ENCODE data around the gene AADAT. TPM values are rescaled to one million over a fixed set of nuclear protein-coding genes. Genes with fewer than 3 reads are reported as not detected.
"Not testable (repeated sequence)": the region's sequence is repeated elsewhere in the genome, so short reads cannot be mapped to it uniquely, and the experiment has no call there.

The AADAT gene
- total RNA-seq, 2 experiments from 2014 or later, result not detected

DNA sequence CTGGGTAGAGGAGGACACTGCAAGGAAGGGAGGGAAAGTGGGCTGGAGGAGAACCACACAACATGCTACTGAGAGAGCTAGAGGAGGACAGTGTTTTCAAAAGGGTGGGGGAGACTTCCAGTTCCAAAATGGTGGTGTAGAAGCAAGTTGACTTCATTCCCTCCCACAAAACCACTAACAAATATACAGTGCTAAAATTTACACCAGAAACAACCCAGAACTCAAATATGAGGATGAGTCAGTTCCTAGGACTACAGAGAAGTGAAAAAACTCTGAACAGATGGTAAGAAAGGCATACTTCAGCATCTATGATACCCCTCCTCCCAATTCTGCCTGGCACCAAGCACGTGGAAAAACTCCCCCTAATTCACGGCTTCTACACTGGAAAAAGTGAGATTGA is 9.8 kb downstream of the AADAT start:
- Mint-ChIP-seq H3K9me3 (no peaks in the 10 kb centered on the region), H3K4me1 (no peaks in the 10 kb centered on the region), H3K27me3 (peaks cover 16% of the 10 kb centered on the region), H3K27ac (no peak overlapping the region), H3K36me3 (ENCODE audit: low read depth) (no peaks in the 10 kb centered on the region), H3K4me3 (no peak overlapping the region)
- CTCF ChIA-PET, result no interaction called here
- POLR2A ChIA-PET, result no interaction called here
- no peak for DNase-seq

- H3K27ac Mint-ChIP-seq, result no peak overlapping the region
- H3K4me1 Mint-ChIP-seq, result no peaks in the 10 kb centered on the region
- CTCF ChIA-PET, result no interaction called here
- H3K9me3 Mint-ChIP-seq, result no peaks in the 10 kb centered on the region
- H3K27me3 Mint-ChIP-seq, result no peaks in the 10 kb centered on the region
- no peak for DNase-seq
- H3K36me3 Mint-ChIP-seq (ENCODE audit: low read depth), result no peaks in the 10 kb centered on the region
- POLR2A ChIA-PET, result no interaction called here
- no peak overlapping the region for H3K4me3 Mint-ChIP-seq
Observed at GRCh38 chr4:170071196-170071595, 18.6 kb downstream of the AADAT start.

DNA sequence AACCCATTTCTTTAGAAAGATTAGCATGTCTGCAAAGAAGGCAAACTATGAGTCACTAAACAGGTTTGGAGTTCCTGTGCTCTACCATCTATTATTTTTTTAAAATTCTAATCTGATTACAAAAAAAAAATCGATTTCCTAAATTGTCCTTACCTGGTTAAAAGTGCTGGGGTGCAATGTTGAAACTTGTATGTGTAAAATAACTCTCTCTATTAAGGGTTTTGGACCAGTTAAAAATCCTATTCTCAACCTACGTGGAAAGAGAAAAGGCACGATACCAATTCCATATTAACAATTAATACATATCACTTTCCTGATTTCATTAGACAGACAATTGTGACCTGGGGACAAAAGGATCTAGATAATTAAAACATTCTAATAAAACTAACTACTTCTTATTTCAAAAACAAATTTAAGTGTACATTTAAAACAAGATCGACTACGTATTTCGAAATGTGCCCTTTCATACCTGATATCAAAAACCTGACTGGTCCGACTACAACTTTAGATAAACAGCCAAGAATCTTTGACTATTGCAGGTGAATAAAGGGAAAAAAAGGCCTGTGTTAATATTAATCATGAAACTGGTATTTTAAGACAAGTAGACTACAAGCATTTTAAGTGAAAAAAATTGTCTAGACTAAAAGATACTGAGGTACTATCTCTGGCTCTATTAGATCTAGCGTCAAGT is 21.2 kb downstream of the AADAT start:
- DNase-seq, result no peak
- POLR2A ChIA-PET, result no interaction called here
- no peak overlapping the region for H3K27ac Mint-ChIP-seq

GRCh38 chr4:170059421-170059820 is 30.3 kb downstream of the AADAT start:
- POLR2A ChIA-PET, result no interaction called here
- Mint-ChIP-seq H3K9me3 (no peaks in the 10 kb centered on the region), H3K27me3 (peaks cover 16% of the 10 kb centered on the region), H3K4me1 (no peaks in the 10 kb centered on the region), H3K27ac (no peak overlapping the region), H3K36me3 (ENCODE audit: low read depth) (no peaks in the 10 kb centered on the region), H3K4me3 (no peak overlapping the region)
- CTCF ChIA-PET, result no interaction called here
- DNase-seq, result no peak

More for the DNA sequence above, 21.2 kb downstream of the AADAT start:
- peaks cover 4% of the 10 kb centered on the region for H3K27me3 Mint-ChIP-seq
- CTCF ChIA-PET, result no interaction called here
- H3K36me3 Mint-ChIP-seq (ENCODE audit: low read depth), result no peaks in the 10 kb centered on the region
- H3K4me3 Mint-ChIP-seq, result no peak overlapping the region
- H3K9me3 Mint-ChIP-seq, result no peaks in the 10 kb centered on the region
- no peaks in the 10 kb centered on the region for H3K4me1 Mint-ChIP-seq

DNA sequence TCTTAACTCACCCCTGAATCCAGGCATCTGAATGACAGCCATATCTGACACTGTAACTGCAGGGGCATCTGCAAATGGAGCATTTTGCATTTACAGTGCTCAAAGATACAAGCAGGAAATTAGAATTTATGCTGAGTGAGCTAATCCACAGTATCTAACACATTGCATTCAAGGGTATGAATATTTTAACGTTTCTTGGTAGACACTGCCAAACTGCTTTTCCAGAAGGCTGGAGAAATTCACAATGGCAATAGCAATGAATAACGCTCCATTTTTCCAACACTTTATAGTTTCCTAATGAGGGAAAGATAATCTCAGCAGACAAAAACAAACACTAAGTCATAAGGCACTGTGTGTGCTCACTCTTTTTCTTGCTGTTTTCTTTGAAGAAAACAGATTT is 30.9 kb downstream of the AADAT start:
- Mint-ChIP-seq H3K4me3 (no peak overlapping the region), H3K27ac (no peak overlapping the region), H3K4me1 (no peaks in the 10 kb centered on the region), H3K27me3 (peaks cover 16% of the 10 kb centered on the region), H3K9me3 (no peaks in the 10 kb centered on the region), H3K36me3 (ENCODE audit: low read depth) (no peaks in the 10 kb centered on the region)
- ChIA-PET CTCF (no interaction called here), POLR2A (no interaction called here)
- DNase-seq, result no peak

GRCh38 chr4:170057866-170058265 is 31.9 kb downstream of the AADAT start:
- ChIA-PET CTCF (no interaction called here), POLR2A (no interaction called here)
- Mint-ChIP-seq H3K36me3 (ENCODE audit: low read depth) (no peaks in the 10 kb centered on the region), H3K27me3 (peaks cover 12% of the 10 kb centered on the region), H3K4me3 (no peak overlapping the region), H3K27ac (no peak overlapping the region), H3K4me1 (no peaks in the 10 kb centered on the region), H3K9me3 (no peaks in the 10 kb centered on the region)
- no peak for DNase-seq

- H3K27me3 Mint-ChIP-seq, result peaks cover 8% of the 10 kb centered on the region
- H3K36me3 Mint-ChIP-seq (ENCODE audit: low read depth), result no peaks in the 10 kb centered on the region
- no peak overlapping the region for H3K4me3 Mint-ChIP-seq
- H3K27ac Mint-ChIP-seq, result no peak overlapping the region
- H3K9me3 Mint-ChIP-seq, result no peaks in the 10 kb centered on the region
- no peak for DNase-seq
- H3K4me1 Mint-ChIP-seq, result no peaks in the 10 kb centered on the region
- ChIA-PET POLR2A (no interaction called here), CTCF (no interaction called here)
Observed at GRCh38 chr4:170052919-170053318, 36.8 kb downstream of the AADAT start.

DNA sequence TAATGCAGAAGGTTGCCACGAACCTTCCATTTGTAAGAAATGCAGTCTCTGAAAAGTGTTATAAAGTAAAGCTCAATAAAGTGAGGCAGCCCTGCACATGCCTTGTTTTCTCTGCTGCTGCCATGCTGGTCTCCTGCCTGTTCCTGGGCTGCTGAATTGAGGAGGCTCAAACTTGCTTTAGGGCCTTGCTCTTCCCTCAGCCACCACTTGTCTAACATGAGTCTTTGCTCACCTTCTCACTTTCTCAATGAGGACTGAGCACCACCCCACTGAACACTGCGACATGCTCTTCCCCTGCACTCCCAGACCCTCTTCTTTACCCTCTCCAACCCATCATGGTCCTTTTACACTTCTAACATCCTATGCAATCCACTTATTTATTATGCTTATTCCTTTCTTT is 38.4 kb downstream of the AADAT start:
- CTCF ChIA-PET, result interaction anchor here (0.7 kb wide), 1 partner anchor 1050 kb away, joined by 4 read pairs; no protein-coding TSS in a partner anchor
- Mint-ChIP-seq H3K36me3 (ENCODE audit: low read depth) (no peaks in the 10 kb centered on the region), H3K27ac (no peak overlapping the region), H3K4me1 (no peaks in the 10 kb centered on the region), H3K9me3 (no peaks in the 10 kb centered on the region), H3K4me3 (no peak overlapping the region), H3K27me3 (peaks cover 7% of the 10 kb centered on the region)
- POLR2A ChIA-PET, result no interaction called here
- DNase-seq, result no peak

- H3K27me3 Mint-ChIP-seq, result peaks cover 7% of the 10 kb centered on the region
- H3K36me3 Mint-ChIP-seq (ENCODE audit: low read depth), result no peaks in the 10 kb centered on the region
- H3K4me1 Mint-ChIP-seq, result no peaks in the 10 kb centered on the region
- ChIA-PET CTCF (interaction anchor here (0.7 to 1.0 kb wide), 2 partner anchors 235 to 239 kb away, joined by 3 to 4 read pairs; no protein-coding TSS in a partner anchor), POLR2A (no interaction called here)
- H3K9me3 Mint-ChIP-seq, result no peaks in the 10 kb centered on the region
- H3K4me3 Mint-ChIP-seq, result no peak overlapping the region
- H3K27ac Mint-ChIP-seq, result no peak overlapping the region
- no peak for DNase-seq
Observed at GRCh38 chr4:170049766-170050165, 40.0 kb downstream of the AADAT start.

- Mint-ChIP-seq H3K36me3 (ENCODE audit: low read depth) (no peaks in the 10 kb centered on the region), H3K27me3 (peaks cover 7% of the 10 kb centered on the region), H3K4me1 (no peaks in the 10 kb centered on the region), H3K27ac (no peak overlapping the region), H3K4me3 (no peak overlapping the region), H3K9me3 (no peaks in the 10 kb centered on the region)
- DNase-seq, result peak; percentile 46
- POLR2A ChIA-PET, result no interaction called here
- CTCF ChIA-PET, result interaction anchor here (0.6 to 2.5 kb wide), 5 partner anchors 20 to 435 kb away, joined by 3 to 28 read pairs (median 5); no protein-coding TSS in a partner anchor
Observed at GRCh38 chr4:170047771-170048354, 41.9 kb downstream of the AADAT start.

DNA sequence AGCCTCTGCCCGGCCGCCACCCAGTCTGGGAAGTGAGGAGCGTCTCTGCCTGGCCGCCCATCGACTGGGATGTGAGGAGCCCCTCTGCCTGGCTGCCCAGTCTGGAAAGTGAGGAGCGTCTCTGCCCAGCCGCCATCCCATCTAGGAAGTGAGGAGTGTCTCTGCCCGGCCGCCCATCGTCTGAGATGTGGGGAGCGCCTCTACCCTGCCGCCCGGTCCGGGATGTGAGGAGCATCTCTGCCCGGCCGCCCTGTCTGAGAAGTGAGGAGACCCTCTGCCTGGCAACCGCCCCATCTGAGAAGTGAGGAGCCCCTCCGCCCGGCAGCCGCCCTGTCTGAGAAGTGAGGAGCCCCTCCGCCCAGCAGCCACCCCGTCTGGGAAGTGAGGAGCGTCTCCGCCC is 43.6 kb downstream of the AADAT start:
- H3K27me3 Mint-ChIP-seq; H3K4me1 Mint-ChIP-seq; POLR2A ChIA-PET; H3K27ac Mint-ChIP-seq; H3K4me3 Mint-ChIP-seq; H3K9me3 Mint-ChIP-seq; H3K36me3 Mint-ChIP-seq (ENCODE audit: low read depth); CTCF ChIA-PET; DNase-seq: not testable (repeated sequence)

GRCh38 chr4:170040031-170040680 is 49.6 kb downstream of the AADAT start:
- POLR2A ChIA-PET, result no interaction called here
- no peaks in the 10 kb centered on the region for H3K4me1 Mint-ChIP-seq
- H3K27ac Mint-ChIP-seq, result no peak overlapping the region
- H3K4me3 Mint-ChIP-seq, result no peak overlapping the region
- no peaks in the 10 kb centered on the region for H3K36me3 Mint-ChIP-seq (ENCODE audit: low read depth)
- CTCF ChIA-PET, result interaction anchor here (0.6 kb wide), 1 partner anchor 220 kb away, joined by 3 read pairs; no protein-coding TSS in a partner anchor
- no peak for DNase-seq
- no peaks in the 10 kb centered on the region for H3K9me3 Mint-ChIP-seq
- no peaks in the 10 kb centered on the region for H3K27me3 Mint-ChIP-seq

- H3K27me3 Mint-ChIP-seq, result no peaks in the 10 kb centered on the region
- no peak overlapping the region for H3K27ac Mint-ChIP-seq
- no peak overlapping the region for H3K4me3 Mint-ChIP-seq
- CTCF ChIA-PET, result no interaction called here
- H3K4me1 Mint-ChIP-seq, result no peaks in the 10 kb centered on the region
- POLR2A ChIA-PET, result no interaction called here
- DNase-seq, result no peak
- no peaks in the 10 kb centered on the region for H3K9me3 Mint-ChIP-seq
- H3K36me3 Mint-ChIP-seq (ENCODE audit: low read depth), result no peaks in the 10 kb centered on the region
Observed at GRCh38 chr4:170038769-170039168, 51.0 kb downstream of the AADAT start.

DNA sequence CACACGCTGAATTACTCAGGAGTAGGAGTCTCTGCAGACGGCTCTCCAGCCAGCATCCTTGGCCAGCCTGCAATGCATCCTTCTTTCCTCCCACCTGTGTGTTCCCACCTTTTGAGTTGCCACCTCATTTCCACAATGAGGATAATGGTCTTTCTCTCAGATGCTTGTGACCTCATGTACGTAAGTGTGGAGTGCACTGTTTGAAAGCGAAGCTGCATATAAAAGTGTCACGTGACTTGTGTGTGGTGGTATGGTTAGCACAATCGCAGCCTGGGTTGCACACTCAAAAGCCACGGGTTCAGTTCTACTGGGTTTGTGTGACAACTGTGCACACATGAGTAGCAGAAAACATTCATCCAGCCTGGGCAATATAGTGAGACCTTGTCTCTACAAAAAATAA is 51.5 kb downstream of the AADAT start:
- Mint-ChIP-seq H3K36me3 (ENCODE audit: low read depth) (no peaks in the 10 kb centered on the region), H3K9me3 (no peaks in the 10 kb centered on the region), H3K27me3 (no peaks in the 10 kb centered on the region), H3K4me1 (no peaks in the 10 kb centered on the region), H3K4me3 (no peak overlapping the region), H3K27ac (no peak overlapping the region)
- ChIA-PET POLR2A (no interaction called here), CTCF (no interaction called here)
- no peak for DNase-seq

Data from activated CD4-positive, alpha-beta memory T cell treated with anti-CD3 and anti-CD28 coated beads, Interleukin-2, amount 10 ng/mL, durations not matched to agents 7 days and 5 days (primary cell).